Measurements from ENCODE around the gene CCDC188.

Gene CCDC188

DNA sequence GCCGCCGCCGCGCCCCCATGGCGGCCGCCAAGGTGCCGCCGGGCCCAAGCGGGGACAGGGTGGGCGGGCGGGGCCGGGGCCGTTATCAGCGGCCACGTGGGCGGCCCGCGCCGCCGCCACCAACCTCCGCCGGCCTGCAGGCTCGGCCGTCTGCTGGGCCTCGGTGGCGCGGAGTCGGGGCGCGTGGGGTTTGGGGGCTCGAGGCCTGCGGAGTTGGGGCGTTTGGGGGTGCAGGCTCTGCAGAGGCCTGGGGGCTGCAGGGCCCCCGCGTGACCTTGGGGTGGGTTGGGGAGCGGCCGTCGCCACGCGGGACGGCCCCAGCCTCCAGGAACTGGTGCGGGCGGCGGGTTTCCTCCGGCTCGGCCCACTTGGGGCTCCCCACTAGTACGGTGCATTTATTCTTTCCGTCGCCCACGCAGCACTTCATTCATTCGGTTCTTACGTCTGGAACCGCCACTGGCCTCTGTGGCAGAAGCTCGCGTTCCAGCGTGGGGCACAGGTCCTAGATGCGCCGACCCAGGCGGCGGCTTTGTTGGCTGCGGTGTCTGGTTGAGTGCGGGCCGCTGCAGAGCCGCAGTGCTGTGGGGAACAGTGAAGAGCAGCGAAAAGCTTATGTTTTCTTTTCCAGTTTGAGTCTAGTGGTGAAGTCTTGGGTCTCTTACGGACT lies 33.1 kb downstream of the CCDC188 start:
- peak; percentile 70 to 78 for DNase-seq (ENCODE audit: low read depth in 2 of 2)

DNA sequence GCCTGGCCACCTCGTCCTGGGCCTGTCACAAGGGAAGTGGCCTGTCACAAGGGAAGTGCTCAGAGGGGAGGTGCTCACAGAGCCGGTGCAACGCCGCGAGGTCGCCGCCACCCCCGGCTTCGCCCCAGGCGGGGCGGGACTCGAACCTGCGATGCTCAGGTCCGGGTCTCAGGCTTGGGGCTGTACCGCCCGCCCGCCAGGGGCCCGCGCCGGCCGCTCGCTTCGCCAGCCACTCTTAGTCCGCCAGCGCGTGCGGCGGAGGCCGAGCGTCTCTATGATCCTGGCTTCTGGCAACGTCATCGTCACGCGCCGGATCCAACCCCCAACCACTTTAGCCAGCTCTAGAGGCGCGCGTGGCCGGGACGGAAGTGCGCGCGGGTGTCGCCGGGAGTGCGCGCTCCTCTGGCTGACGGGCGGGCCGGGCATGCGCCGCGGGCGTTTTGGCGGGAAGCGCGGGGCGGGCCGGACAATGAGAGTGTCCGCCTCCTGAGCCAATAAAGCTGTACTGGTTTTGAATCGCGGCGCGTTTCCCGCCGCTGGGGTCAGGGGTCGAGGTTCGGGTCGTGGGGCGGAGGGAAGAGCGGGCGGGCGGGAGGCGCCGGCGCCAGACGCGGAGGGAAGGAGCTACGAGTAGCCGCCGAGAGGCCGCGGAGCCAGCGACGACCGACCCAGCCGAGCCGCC lies 33.8 kb downstream of the CCDC188 start, which contains the start of gene TRMT2A:
TSS of gene TRMT2A (minus strand) at position 276 of the 682 bp plus-strand sequence. CDS start 320 bp downstream, outside the sequence.
- peak; percentile 95 to 98 for DNase-seq (ENCODE audit: low read depth in 2 of 2)

DNA sequence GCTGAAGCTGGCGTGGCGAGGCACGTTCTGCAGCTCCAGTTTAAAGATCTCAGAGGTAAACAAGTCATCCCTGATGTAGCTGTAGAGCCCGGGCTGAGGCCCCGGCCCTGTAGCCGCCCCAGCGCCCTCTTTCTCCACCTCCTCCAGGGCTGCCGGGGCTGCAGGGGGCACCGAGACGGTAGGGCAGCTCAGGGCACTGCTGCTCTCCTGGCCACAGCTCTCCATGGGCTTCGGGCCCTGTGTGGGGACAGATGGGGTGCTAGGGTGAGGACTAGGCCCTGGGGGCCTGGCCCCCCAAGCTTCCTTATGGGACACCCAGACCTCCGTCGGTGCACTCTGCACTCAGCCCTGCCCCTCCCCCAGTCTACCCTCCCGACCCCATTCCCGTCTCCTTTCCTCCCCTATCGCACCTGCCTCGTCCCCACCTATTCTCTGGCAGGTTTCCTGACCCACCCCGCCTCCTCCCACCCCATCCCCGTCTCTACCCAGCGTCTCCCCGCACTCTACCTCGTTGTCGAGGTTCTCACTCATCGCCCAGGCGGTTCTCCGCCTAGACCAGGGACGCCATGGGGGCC lies 34.4 kb downstream of the CCDC188 start:
- DNase-seq (ENCODE audit: low read depth in 2 of 2) = no peak

DNA sequence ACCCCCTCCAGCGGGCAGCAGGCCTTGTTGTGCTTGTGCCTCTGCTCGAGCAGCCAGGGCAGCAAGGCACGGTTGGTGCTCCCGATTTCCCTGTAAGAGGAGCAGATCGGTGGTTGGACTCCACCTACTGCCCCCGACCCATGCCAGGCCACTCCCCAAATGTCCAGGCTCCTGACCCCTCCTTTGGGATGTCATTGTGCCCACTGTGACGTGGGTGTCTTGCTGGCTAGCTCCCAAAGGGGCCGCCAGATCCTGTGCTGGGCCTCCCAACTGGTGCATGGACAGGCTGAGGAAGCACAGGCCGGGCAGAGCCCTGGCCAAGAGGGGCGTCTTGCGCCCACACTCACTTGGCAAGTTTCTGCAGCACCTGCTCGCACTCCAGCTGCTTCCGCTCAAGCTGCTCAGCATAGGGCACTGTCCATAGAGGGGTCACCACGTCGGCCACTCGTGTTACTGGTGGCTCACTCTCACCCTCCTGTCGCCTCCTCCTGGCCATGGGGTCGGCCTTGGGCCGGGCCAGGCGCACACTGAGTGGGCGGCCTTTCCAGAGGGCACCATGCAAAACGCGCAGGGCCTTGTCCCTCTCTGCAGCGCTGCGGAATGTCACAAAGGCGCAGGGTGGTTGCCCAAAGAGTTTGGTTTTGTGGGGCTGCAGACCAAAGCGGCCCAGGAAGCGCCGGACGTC lies 35.0 kb downstream of the CCDC188 start, which contains the start of gene RANBP1:
TSS of gene RANBP1 (plus strand) at position 414 of the 685 bp plus-strand sequence. CDS start at position 495, 81 bp downstream.
- no peak for DNase-seq (ENCODE audit: low read depth in 2 of 2)

DNA sequence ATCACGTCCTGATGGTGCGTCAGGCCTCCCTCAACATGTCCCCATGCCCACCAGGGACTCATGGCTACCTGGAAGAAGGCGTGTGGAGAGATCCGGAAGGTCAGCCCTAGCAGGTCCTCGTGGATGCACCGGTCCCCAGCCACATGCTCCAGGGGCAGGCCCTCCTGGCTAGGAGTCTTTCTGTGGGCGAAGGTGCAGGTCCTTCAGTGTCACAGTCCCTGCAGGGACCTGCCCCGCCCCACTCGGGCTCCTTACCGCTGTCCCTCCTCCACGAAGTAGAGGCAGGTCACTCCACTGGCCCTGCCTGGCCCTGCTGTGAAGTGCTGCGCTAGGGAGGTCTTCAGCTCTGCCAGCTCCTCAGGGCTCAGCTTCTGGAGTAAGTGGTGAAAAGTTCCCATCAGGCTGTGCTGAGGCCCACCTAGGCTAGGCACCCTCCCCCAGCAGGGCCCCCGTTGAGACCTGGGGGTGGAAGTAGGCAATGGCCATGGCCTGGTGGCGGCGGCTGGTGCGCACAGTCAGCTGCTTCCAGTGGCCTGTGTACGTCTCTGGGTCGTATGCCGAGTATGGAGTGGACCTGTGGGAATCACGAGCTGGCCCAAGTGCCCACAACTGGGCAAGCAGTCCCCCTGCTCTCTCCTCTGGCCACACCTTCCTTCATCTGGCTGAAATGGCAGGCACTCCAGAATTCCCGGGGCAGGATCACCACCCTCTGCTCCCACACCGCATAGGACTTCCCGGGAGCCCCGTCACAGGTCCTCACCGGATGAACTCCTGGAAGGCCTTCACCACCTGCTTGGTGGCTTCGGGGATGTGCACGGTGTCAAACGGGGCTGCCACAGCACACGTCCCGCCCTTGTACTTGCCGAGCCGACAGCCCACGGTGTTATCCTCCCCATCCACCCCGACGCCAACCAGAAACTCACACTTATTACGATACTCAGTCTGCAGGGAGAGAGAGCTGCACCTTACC lies 36.1 kb downstream of the CCDC188 start:
- no peak for DNase-seq (ENCODE audit: low read depth in 2 of 2)

DNA sequence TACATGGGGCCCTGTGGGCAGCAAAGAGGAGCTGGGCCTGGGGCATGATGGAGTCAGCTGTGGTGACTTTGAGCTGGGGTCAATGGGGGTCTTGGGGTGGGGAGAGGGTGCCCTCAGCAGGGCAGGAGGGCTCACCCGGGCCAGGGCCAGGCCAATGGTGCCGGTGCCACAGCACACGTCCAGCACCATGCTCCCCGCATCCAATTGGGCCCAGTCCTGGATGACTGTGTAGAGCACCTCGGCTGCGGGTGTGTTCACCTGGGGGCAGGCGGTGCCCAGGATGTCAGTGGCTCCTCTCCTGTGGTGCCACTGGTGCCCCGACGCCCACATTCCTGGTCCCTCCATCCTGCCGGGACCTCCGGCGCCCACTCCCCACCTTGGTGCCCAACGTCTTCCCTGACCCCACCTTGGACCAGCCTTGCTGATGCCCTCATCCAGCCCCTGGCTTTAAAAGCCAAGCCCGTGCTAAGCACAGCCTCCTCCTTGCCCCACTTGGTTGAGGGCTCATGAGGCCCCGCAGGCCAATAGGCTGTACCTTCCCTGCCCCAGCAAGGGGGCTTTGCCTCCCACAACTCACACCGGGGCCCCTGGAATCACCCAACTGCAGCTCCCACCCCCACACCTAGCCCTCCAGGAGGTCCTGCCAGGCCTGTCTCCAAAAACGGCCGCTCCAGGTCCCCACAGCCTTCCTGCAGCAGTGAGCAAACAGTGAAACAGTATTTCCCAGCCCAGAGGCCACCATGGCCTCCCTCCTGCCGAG lies 37.1 kb downstream of the CCDC188 start:
- no peak for DNase-seq (ENCODE audit: low read depth in 2 of 2)

DNA sequence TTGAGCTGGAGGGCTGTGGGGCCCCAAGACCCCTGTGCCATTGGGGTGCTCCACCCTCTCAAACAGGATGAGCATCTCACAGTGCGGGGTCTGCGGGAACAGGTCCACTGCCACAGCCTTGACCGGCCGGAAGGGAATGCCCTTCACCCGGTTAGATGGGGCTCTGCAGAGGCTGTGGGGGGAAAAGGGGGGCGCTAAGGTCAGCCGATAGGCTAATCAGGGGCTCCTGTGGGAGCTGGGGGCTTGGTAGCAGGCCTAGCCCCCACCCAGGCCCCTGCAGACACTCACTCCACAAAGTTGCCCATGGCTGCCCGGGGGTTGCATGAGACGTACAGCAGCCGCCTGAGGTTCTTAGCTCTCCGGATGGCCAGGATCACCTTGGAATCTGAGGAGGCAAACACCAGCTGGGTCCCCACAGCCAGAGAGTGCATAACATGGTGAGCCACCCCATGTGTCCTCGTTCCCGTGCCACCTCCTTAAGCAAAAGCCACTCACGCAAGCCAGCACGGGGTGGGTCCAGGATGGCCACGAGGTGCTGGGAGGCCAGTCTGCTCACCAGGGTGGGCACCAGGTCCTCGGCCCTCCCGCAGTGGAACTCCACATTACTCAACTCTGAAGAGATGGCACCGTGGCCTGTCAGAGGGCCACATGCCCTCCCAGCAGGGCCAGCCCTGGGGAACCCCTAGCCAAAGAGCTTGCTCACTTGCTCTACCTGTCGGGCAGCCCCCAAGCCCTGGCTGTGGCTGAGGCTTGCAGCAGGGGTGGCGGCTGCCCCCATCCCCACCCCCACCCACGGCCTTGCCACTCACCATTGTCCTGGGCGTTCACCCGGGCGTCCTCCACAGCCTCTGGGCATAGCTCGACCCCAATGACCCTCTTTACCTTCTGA lies 38.0 kb downstream of the CCDC188 start:
- no peak for DNase-seq (ENCODE audit: low read depth in 2 of 2)

DNA sequence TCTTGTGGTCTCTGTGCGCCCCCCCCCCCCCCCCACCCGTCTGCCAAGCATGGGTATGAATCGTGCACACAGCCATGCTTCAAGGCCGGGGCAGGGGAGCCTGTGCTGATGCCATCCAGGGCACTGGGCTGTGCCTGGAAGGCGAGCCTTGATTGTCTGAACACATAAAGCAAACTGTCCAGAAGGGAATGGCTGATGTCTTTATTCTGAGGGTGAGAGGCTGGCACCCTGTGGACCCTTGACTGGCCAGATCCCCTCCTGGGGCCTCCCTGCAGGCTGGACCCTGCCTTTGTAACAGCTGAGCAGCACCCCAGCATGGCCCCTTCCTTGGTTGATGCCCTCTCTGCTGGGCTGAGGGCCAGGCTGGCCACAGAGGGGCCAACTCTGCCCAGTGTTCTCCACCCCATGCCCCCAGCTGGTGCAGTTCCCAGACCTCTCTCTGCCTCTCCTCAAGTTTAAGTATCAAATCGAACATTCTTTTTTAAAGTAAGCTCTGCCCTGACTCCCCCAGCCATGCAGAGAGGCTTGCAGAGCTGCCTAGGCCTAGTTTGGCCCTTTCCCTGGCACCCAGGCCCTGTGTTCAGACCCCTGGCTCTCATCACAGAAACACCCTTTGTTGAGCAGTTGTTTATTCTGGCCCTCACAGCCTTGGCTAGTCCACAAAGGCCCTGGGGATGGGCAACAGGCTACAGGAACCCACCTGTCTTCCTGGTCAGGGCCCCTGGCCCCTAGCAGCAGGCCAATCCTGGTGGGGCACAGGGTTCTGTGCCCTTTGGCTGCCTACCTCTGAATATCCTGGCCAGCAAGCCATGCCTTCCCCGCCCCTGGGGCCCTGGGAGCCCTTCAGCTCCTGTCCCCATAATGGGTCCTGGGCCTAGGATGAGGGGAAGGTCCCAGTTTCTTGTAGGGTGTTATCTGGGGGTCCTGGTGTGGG lies 38.9 kb downstream of the CCDC188 start:
- DNase-seq (ENCODE audit: low read depth in 2 of 2) = no peak

DNA sequence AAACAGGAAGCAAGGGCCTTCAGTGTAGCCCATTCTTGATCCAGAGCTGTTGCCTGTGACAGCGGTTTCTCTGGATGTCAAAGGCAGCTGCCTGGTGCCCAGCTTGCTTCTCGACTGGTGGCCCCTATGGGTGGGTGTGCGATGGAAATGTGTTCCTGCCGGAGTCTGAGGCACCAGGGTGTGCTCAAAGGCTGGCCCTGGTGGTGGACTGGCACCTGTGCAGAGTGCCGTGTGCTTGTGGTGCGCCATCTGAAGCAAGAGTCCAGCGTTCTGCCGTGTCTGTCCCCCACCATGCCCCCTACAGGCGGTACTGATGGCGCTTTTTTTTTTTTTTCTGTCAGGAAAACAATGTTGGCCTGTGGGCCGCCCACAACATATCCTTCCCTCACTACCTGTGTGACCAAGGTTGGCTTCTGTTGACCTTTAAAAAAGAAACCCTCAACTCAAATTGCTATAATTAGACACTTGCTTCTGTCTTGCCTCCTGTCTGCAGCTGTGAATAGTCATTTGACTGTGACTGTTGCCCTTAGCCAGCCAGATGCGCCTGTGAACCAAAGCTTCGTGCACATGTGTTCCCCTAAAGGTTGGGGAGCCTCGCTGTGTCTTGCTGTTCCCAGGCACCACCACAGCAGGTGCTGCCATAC lies 39.7 kb downstream of the CCDC188 start:
- DNase-seq (ENCODE audit: low read depth in 2 of 2) = peak in 1 of 2 donors; percentile 28

DNA sequence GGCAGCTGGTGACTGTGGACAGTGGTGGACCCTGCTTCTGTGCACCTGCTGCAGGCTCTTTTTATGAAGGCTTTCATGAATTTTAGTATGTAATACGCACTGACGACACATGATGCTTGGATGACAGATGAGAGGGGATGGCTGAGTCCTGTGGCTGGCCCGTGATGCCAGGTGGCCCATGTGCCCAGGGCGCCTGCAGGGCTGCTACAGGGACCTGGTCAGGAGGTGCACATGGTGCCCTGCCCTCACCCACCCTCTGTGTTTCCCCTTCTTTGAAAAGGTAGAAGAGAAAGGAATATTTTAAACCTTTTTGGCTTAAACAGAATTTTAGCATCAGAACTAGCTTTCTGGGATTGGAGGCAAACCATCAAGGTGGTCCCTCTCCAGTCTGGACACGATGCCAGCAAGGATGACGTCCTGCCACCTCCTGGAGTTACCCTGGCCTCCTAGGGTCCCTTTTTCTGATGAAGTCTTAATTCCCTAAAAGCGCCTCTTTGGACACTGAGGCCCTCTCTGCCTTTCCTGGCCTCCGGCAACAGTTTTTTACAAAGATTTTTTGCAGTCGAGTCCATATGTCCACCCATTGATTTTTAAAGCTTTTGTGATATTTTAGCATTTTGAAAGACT lies 40.4 kb downstream of the CCDC188 start:
- no peak for DNase-seq (ENCODE audit: low read depth in 2 of 2)

DNA sequence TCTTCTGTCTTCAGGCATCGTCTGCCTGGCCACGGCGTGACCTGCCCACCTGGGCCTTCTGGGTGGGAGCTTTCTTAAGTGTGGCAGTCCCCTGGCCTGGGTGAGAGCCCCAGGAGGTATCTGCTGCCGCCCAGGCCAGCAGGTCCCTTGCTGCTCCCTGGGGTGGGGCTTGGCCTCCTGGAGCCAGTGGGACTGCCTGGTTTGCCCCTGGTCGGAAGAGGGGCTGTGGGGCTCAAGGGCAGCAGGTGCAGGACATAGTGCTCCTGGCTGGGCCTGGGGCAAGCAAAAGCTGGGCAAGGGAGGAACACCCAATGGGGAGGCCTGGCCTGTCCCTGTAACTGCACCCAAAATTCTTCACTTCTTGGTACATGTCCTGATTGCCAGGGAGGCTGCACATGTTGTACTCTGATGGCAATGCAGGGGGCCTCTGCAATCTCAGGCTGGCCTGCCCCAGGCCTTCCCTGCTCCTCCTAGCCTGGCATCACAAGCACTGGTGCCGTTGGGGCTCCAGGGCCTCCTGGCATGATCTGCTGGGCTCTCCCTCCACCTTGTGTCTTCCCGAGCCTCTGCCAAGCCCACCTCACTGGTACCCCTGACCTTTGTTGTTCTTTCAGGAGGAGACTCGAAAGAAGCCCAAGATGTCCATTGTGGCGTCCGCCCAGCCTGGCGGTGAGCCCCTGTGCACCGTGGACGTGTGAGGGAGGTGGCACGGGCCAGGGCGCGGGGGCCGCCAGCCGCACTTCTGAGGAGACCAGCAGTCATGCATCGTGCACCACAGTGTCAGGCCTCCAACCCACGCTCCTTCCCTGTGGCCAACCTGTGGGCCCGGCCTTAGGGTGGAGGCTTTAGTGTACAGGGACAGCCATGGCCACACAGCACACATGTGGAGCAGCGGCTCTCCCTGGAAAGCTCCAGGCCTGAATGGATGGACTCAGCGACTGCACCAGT lies 41.2 kb downstream of the CCDC188 start:
- DNase-seq (ENCODE audit: low read depth in 2 of 2) = no peak

DNA sequence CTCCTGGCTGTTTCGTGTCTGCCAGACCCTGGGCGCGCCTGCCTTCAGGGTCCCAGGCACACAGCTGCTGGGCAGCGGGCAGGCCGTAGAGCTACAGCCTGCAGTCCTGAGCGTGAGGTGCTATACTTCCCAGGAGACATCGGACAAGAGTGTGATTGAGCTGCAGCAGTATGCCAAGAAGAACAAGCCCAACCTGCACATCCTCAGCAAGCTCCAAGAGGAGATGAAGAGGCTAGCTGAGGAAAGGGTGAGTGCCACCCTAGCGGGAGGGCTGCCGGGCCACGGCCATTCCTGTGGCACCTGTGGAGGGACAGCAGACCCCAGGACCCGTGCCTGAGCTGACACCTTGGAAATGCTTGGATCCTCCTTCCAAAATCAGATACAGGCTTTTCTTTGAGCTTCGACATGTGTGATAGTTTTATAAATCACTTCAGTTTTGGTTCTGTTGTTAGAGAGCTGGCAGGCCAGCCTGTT lies 42.1 kb downstream of the CCDC188 start:
- no peak for DNase-seq (ENCODE audit: low read depth in 2 of 2)

DNA sequence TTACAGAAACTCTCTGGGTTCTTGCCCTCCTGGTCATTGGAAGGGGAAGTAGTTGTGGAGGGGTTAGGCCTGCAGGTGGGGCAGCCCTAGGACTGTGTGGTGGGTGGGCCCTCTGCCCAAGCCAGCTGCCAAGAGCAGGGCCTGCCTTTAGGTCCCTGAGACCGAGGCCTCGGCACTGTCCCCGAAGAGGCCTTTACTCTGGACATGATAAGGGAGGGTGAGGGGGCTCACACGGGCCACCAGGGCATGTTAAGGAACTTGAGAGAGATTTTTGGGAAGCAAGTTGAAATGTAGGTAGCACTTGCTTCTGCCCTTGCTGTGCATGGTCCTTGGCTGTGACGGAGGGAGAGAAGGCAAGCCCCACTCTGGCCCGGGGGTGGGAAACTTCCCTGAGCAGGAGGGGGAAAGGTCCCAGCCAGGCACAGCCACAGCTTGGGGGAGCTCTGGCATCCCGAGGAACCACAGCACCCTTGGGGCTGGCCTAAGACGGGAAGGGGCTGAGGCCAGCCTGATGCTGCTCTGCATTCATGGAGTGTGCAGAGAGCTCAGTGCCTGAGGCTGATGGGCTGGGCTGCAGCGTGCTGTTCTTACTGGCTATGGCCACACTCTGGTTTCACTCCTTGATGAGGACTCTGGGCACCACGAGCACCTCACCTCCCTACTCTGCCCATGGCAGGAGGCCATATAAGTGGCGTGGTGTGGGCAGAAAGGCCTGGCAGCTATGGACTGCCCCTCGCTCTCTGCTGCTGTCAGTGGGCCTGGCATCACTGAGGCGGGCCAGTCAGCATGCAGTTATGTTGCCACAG lies 42.7 kb downstream of the CCDC188 start:
- no peak for DNase-seq (ENCODE audit: low read depth in 2 of 2)

DNA sequence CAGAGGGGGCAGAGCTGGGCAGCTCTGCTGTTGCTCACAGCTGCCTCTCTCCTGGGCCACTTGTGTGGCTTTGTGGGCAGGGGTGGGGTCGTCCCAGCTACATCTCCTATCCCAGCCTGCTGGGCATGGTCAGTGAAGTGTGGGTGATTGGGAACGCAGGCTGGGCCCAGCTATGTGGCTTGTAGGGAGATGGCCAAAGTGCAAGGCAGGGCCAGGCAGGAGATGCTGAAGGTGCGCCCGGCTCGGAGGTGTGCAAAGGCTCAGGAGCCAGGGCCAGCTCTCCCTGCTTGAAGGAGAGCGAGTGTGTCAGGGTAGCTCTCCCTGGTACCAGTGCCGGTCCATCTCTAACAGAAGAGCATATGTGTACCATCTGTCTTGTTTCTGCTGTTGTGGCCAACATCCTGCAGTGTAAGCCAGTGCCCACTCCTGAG lies 43.4 kb downstream of the CCDC188 start:
- no peak for DNase-seq (ENCODE audit: low read depth in 2 of 2)

DNA sequence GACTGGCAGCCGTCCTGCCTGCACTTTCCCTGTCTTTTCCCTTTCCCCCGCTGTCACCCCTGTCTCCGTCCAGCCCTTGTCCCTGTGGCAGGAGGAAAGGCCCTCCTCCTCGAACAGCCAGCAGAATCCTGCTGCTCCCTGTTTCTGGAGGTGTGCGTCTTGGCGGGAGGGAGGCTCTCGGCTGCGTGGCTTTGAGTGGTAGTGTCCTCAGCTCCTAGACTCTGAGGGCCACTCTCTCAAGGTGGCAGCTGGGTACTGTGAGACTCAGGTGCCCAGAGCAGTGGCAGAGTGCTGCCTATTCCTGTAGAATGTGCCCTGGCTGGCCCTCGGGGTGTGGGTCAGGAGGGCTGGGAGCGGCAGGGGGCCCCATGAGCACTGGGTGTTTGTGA lies 44.0 kb downstream of the CCDC188 start:
- no peak for DNase-seq (ENCODE audit: low read depth in 2 of 2)

All from stimulated activated CD8-positive, alpha-beta memory T cell treated with anti-CD3 and anti-CD28 coated beads, Interleukin-15, amount 100 ng/mL, for 48 hours (primary cell).